Chondrocyte (in vitro differentiated cells): ENCODE measurements around the gene HSPA6. TPM values are rescaled to one million over a fixed set of nuclear protein-coding genes. Genes with fewer than 3 reads are reported as not detected.
A peak's percentile ranks its signal among the peaks of the same experiment; 100 is the strongest.
"Not testable (repeated sequence)": the region's sequence is repeated elsewhere in the genome, so short reads cannot be mapped to it uniquely, and the experiment has no call there.

Experiments
- DNase-seq: peaks from one replicate; pipeline ENCODE4 v3.0.0; 2021; ENCODE audit warnings: mixed read lengths, low spot score
- H3K27ac Mint-ChIP-seq: one replicate; pipeline ENCODE4 v1.8.0; 2021; ENCODE audit warnings: mild to moderate bottlenecking, moderate library complexity, mixed read lengths; ENCODE audit not compliant: unreplicated experiment
- H3K27me3 Mint-ChIP-seq: 2 replicates; pipeline ENCODE4 v1.8.0; 2021; ENCODE audit warnings: low read depth, mixed read lengths
- H3K36me3 Mint-ChIP-seq: 2 replicates; pipeline ENCODE4 v1.8.0; 2021; ENCODE audit warnings: low read depth, mixed read lengths
- H3K4me1 Mint-ChIP-seq: 2 replicates; pipeline ENCODE4 v1.8.0; 2021; ENCODE audit warnings: low read depth, mild to moderate bottlenecking, mixed read lengths
- H3K4me3 Mint-ChIP-seq: one replicate; pipeline ENCODE4 v1.8.0; 2021; ENCODE audit warnings: mild to moderate bottlenecking, moderate library complexity, mixed read lengths; ENCODE audit not compliant: unreplicated experiment
- H3K9me3 Mint-ChIP-seq: 2 replicates; pipeline ENCODE4 v1.8.0; 2021; ENCODE audit warnings: low read depth, mixed read lengths
- long read RNA-seq: library from polyadenylated mRNA; stranded (forward); transcript quantifications from one replicate; pipeline ENCODE4 v2.0.0, GENCODE V29; 2021
- total RNA-seq: library from RNA; stranded (reverse); gene quantifications from 3 replicates; pipeline ENCODE4 v1.2.1, GENCODE V29; 2021
- TF ChIP-seq, protein P1 (sequence below): fragments of 200-600 bp; sonication (generic); IDR thresholded peaks from 2 replicates; pipeline ENCODE4 v1.5.0; 2021; ENCODE audit warnings: antibody characterized with exemption, mild to moderate bottlenecking, moderate library complexity

Gene HSPA6
- total RNA-seq, result 0.75 to 1.0 TPM in 2 of 3 replicates, not detected in the other
- long read RNA-seq, partial matches to known transcripts, result 0 of 4 reads
- long read RNA-seq, other reads (novel, unspliced or antisense), result 0 of 4 reads

DNA sequence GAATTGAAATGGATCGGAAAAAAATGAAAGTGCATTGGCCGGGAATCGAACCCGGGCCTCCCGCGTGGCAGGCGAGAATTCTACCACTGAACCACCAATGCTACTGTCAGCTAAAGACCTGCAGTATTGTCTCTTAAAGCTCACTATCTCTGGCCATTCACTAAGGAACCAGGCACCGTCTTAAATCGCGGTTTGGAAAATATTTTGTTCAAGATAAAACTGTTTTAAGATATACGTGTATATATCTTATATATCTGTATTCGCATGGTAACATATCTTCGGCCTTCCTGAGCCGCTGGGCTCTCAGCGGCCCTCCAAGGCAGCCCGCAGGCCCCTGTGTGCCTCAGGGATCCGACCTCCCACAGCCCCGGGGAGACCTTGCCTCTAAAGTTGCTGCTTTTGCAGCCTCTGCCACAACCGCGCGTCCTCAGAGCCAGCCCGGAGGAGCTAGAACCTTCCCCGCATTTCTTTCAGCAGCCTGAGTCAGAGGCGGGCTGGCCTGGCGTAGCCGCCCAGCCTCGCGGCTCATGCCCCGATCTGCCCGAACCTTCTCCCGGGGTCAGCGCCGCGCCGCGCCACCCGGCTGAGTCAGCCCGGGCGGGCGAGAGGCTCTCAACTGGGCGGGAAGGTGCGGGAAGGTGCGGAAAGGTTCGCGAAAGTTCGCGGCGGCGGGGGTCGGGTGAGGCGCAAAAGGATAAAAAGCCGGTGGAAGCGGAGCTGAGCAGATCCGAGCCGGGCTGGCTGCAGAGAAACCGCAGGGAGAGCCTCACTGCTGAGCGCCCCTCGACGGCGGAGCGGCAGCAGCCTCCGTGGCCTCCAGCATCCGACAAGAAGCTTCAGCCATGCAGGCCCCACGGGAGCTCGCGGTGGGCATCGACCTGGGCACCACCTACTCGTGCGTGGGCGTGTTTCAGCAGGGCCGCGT lies at the start of gene HSPA6:
TSS of gene HSPA6 (plus strand) at position 724 of the 925 bp plus-strand sequence. CDS start at position 843, 119 bp downstream.
- H3K36me3 Mint-ChIP-seq, H3K9me3 Mint-ChIP-seq, DNase-seq, H3K4me1 Mint-ChIP-seq: not testable (repeated sequence)
- Mint-ChIP-seq H3K4me3 (peak within 1 kb of the TSS; percentile 83), H3K27me3 (peaks cover 16% of the 10 kb centered on the region), H3K27ac (peak within 1 kb of the TSS; percentile 83)

DNA sequence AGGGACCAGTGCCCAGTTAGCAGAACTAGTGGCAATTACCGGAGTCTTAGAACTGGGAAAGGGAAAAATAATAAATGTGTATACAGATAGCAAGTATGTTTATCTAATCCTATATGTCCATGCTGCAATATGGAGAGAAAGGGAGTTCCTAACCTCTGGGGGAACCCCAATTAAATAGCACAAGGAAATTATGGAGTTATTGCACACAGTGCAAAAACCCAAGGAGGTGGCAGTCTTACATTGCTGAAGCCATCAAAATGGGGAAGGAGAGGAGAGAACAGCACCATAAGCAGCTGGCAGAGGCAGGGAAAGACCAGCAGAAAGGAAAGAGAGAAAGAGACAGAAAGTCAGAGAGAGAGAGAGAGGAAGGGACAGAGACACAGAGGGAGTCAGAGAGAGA lies 46.6 kb upstream of the HSPA6 start:
- not testable (repeated sequence) for H3K4me3 Mint-ChIP-seq, H3K36me3 Mint-ChIP-seq, H3K27ac Mint-ChIP-seq, DNase-seq, H3K4me1 Mint-ChIP-seq, H3K9me3 Mint-ChIP-seq
- H3K27me3 Mint-ChIP-seq, result peaks cover 31% of the 10 kb centered on the region

DNA sequence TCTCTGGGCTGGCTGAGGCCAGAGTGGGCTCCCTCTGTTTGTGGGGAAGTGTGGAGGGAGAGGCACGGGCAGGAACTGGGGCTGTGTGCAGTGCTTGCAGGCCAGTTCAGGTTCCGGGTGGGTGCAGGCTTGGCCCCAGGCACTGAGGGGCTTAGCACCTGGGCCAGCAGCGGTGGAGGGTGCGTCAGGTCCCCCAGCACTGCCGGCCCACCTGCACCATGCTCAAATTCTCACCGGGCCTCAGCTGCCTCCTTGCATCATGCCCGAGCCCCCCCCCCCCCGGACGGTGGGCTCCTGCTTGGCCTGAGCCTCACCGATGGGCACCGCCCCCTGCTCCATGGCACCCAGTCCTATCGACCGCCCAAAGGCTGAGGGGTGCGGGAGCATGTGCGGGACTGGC lies 45.4 kb upstream of the HSPA6 start:
- no peaks in the 10 kb centered on the region for H3K9me3 Mint-ChIP-seq
- H3K4me3 Mint-ChIP-seq, result no peak overlapping the region
- no peak for DNase-seq
- TF ChIP-seq, protein P1, sequence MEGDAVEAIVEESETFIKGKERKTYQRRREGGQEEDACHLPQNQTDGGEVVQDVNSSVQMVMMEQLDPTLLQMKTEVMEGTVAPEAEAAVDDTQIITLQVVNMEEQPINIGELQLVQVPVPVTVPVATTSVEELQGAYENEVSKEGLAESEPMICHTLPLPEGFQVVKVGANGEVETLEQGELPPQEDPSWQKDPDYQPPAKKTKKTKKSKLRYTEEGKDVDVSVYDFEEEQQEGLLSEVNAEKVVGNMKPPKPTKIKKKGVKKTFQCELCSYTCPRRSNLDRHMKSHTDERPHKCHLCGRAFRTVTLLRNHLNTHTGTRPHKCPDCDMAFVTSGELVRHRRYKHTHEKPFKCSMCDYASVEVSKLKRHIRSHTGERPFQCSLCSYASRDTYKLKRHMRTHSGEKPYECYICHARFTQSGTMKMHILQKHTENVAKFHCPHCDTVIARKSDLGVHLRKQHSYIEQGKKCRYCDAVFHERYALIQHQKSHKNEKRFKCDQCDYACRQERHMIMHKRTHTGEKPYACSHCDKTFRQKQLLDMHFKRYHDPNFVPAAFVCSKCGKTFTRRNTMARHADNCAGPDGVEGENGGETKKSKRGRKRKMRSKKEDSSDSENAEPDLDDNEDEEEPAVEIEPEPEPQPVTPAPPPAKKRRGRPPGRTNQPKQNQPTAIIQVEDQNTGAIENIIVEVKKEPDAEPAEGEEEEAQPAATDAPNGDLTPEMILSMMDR, result no peak
- H3K27me3 Mint-ChIP-seq, result peaks cover 24% of the 10 kb centered on the region
- H3K36me3 Mint-ChIP-seq, result no peaks in the 10 kb centered on the region
- no peaks in the 10 kb centered on the region for H3K4me1 Mint-ChIP-seq
- no peak overlapping the region for H3K27ac Mint-ChIP-seq

DNA sequence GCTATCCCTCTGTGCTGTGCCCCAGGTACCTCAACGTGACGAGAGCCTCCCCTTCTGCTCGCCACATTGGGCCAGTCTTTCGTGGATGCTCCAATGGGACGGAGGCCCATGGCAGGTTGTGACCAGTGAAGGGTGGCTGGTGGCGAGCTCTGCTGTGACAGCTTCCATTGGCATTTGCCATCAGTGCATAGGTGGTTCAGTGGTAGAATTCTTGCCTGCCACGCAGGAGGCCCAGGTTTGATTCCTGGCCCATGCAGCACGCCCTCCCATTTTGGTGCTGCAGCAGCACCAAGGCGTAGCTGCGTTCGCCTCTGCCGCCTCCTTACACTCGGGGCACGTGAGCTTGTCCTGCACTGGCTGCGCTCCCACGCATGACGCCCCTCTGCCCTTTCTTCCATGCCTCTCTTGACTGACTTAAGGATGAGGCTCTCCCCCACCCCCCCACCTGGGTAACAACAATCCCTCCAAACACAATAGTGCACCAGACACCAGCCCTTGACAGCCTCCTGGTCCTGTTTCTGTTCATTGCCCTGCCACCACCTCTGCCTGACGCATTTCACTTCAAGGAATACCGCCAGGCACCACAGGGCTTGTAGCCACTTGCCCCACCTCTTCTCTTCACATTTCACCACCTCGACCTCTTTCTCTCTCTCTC lies 43.8 kb upstream of the HSPA6 start:
- TF ChIP-seq, protein P1, result no peak
- Mint-ChIP-seq H3K9me3 (no peaks in the 10 kb centered on the region), H3K36me3 (no peaks in the 10 kb centered on the region), H3K27ac (no peak overlapping the region), H3K4me3 (no peak overlapping the region), H3K4me1 (no peaks in the 10 kb centered on the region), H3K27me3 (peaks cover 17% of the 10 kb centered on the region)
- no peak for DNase-seq

DNA sequence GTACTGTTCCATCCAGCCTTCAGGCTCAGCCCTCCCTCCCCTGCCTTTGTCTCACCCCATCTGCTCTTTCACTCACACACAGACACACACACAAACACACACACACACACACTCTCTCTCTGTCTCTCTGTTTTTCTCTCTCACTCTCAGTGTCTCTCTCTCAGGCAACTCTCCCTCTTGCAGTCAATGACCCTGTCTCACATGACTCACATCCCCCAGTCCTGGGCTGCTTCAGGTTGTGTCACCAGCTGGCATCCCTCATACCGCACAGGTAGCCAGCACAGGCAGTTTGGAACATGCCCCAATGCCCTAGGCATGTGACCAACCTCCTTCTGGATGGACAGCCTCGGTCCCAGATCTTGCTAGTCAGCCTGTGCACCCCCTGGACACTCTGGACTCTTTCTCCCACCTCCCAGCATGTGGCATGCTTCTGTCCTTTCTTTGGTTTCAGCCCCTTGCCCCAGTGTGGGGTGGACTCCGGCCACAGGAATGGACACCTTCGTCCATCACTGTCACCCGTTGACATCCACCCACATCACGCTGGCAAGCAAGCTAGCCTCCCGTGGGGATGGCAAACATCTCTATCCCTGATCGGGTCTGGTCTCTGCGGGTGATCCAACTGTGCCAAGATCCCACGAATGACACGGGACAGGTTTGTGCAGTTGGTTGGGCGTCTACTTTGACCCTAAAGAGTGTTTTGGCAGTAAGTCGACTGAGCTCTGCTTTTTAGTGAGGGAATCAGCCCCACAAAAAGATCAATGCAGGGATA lies 42.5 kb upstream of the HSPA6 start:
- no peaks in the 10 kb centered on the region for H3K36me3 Mint-ChIP-seq
- no peaks in the 10 kb centered on the region for H3K4me1 Mint-ChIP-seq
- DNase-seq, result no peak
- H3K27ac Mint-ChIP-seq, result no peak overlapping the region
- no peaks in the 10 kb centered on the region for H3K9me3 Mint-ChIP-seq
- H3K27me3 Mint-ChIP-seq, result peaks cover 16% of the 10 kb centered on the region
- TF ChIP-seq, protein P1, result no peak
- H3K4me3 Mint-ChIP-seq, result no peak overlapping the region

DNA sequence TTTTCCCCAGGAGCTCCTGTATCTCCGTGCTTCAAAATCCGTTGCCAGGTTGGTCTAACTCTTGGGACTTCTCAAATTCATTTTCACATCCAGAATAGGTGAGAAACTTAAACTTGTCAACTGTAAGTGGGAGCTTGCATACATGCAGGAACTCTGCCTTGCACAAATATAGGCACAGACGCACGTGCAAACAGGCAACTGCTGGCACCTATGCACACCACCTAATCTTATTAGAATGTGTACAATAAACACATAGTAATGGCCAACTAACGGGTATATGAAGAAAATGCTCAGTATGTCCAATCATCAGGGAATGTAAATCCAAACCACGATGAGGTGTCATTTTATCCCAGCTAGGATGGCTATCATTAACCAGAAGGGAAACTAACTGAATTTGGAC lies 41.7 kb upstream of the HSPA6 start:
- Mint-ChIP-seq H3K4me3 (no peak overlapping the region), H3K27me3 (peaks cover 18% of the 10 kb centered on the region), H3K36me3 (no peaks in the 10 kb centered on the region), H3K27ac (no peak overlapping the region), H3K4me1 (no peaks in the 10 kb centered on the region), H3K9me3 (no peaks in the 10 kb centered on the region)
- TF ChIP-seq, protein P1, result no peak
- DNase-seq, result no peak
